AG08396 (cell line): Measurements from ENCODE around the gene RAB25.
A peak's percentile ranks its signal among the peaks of the same experiment; 100 is the strongest.
"Not testable (repeated sequence)": the region's sequence is repeated elsewhere in the genome, so short reads cannot be mapped to it uniquely, and the experiment has no call there.

Source experiments
- DNase-seq: peaks from one replicate; pipeline ENCODE4 v3.0.0; 2012; ENCODE audit warnings: low spot score, mixed read lengths

Gene RAB25

GRCh38 chr1:156054500-156055280 is 6.3 kb upstream of the RAB25 start, which contains the start of gene LAMTOR2:
Gene LAMTOR2 (plus strand): TSS chr1:156054782. CDS start chr1:156054890, 108 bp downstream.
- DNase-seq = peak; percentile 96

- DNase-seq = no peak
These were observed 5.5 kb upstream of the RAB25 start for GRCh38 chr1:156055281-156056048.

GRCh38 chr1:156056326-156056849 is 4.6 kb upstream of the RAB25 start:
- no peak for DNase-seq

- peak; percentile 42 for DNase-seq
These were observed 1.2 kb downstream of the RAB25 start for GRCh38 chr1:156062189-156062588.

GRCh38 chr1:156063997-156064285 is 3.0 kb downstream of the RAB25 start:
- no peak for DNase-seq

GRCh38 chr1:156064615-156065014 is 3.7 kb downstream of the RAB25 start:
- DNase-seq = no peak

- DNase-seq = no peak
These were observed 4.3 kb downstream of the RAB25 start for GRCh38 chr1:156065212-156065611.

GRCh38 chr1:156065871-156066270 is 4.9 kb downstream of the RAB25 start:
- DNase-seq = no peak

GRCh38 chr1:156067262-156067661 is 6.3 kb downstream of the RAB25 start:
- no peak for DNase-seq

- no peak for DNase-seq
These were observed 8.8 kb downstream of the RAB25 start for GRCh38 chr1:156069490-156070455.

- no peak for DNase-seq
These were observed 9.6 kb downstream of the RAB25 start for GRCh38 chr1:156070548-156070947.

- not testable (repeated sequence) for DNase-seq
These were observed 10.4 kb downstream of the RAB25 start for GRCh38 chr1:156071332-156071816.

- DNase-seq = no peak
These were observed 11.3 kb downstream of the RAB25 start for GRCh38 chr1:156072251-156072650.

GRCh38 chr1:156073110-156073687 is 12.2 kb downstream of the RAB25 start:
- DNase-seq = no peak

- no peak for DNase-seq
These were observed 12.8 kb downstream of the RAB25 start for GRCh38 chr1:156073740-156074139.

- no peak for DNase-seq
These were observed 13.7 kb downstream of the RAB25 start for GRCh38 chr1:156074661-156075060.

GRCh38 chr1:156075162-156075561 is 14.2 kb downstream of the RAB25 start:
- DNase-seq = no peak

GRCh38 chr1:156075775-156076204 is 14.8 kb downstream of the RAB25 start:
- DNase-seq = no peak

GRCh38 chr1:156076609-156077429 is 15.9 kb downstream of the RAB25 start:
- no peak for DNase-seq

GRCh38 chr1:156077430-156077760 is 16.4 kb downstream of the RAB25 start:
- DNase-seq = no peak

GRCh38 chr1:156078728-156079127 is 17.8 kb downstream of the RAB25 start:
- DNase-seq = no peak
